ENCODE measurements around the gene CELA2B. TPM values are rescaled to one million over a fixed set of nuclear protein-coding genes. Genes with fewer than 3 reads are reported as not detected.
A peak's percentile ranks its signal among the peaks of the same experiment; 100 is the strongest.

CELA2B gene
- total RNA-seq, 1 donor = 0.36 TPM

DNA sequence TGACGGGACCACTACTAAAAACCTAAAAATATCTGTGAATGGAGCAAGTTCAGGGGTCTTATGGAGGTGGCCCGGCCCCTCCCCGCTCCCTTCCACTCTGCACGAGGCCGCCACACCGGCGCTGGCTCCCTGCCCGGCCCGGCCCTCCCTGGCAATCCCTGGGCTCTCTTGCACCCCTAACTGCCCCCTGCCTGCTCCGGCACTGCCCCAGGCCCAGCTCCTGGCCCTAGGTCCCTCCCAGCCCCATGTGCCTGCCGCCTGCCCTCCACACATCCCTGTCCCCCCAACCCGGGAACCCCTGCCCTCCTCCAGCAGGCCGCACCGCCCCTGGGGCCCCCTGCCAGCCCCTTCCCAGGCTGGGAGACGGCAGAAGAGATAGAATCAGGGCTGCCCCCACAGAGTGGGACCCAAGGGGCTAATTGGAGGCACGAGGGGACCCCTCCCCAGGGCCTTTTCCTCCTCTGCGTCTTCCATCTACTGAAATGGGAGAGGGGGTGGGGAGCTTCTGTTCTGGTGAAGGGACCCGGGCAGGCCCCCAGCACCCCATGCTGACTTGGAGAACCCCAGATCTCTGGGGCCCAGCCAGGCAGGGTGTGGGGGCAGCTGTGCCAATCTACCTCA is 47.0 kb upstream of the CELA2B start:
- Histone ChIP-seq H3K79me2 (ENCODE audit: insufficient read depth, low read length) (peaks cover 21% of the 10 kb centered on the region), H3K27me3 (ENCODE audit: insufficient read depth, low read length) (no peaks in the 10 kb centered on the region), H3K4me2 (ENCODE audit: insufficient read depth, low read length) (no peak overlapping the region), H3K27ac (ENCODE audit: low read depth, low read length) (peak overlapping the region; percentile 81), H4K20me1 (ENCODE audit: insufficient read depth, low read length) (peaks cover 17% of the 10 kb centered on the region), H2AFZ (ENCODE audit: low read length) (no peak overlapping the region), H3K9me3 (ENCODE audit: low read depth, low read length) (no peaks in the 10 kb centered on the region), H3K36me3 (ENCODE audit: insufficient read depth, low read length) (peaks cover 21% of the 10 kb centered on the region), H3K4me1 (ENCODE audit: insufficient read depth, low read length) (peaks cover 24% of the 10 kb centered on the region), H3K4me3 (ENCODE audit: insufficient read depth, low read length) (no peak overlapping the region)
- TF ChIP-seq CTCF (IDR thresholded peaks at IDR 0.05; ENCODE audit: extremely low read depth, low read depth, low read length) = no peak
- DNase-seq (ENCODE audit: insufficient read length, low spot score, missing footprints) = peak; percentile 51

DNA sequence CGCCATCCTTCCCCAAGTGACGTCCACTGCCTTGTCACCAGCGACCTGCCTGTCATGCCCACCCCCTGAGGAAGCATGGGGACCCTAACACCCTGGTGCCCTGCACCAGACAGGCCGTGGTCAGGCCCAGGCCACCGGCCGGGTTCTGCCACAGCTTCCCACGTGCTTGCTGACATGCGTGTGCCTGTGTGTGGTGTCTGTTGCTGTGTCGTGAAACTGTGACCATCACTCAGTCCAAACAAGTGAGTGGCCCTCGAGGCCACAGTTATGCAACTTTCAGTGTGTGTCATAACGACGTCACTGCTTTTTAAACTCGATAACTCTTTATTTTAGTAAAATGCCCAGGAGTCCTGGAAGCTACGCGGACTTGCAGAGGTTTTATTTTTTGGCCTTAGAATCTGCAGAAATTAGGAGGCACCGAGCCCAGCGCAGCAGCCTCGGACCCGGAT is 46.2 kb upstream of the CELA2B start:
- H3K4me1 ChIP-seq (ENCODE audit: insufficient read depth, low read length) = peaks cover 24% of the 10 kb centered on the region
- H3K9me3 ChIP-seq (ENCODE audit: low read depth, low read length) = no peaks in the 10 kb centered on the region
- peaks cover 9% of the 10 kb centered on the region for H4K20me1 ChIP-seq (ENCODE audit: insufficient read depth, low read length)
- no peak overlapping the region for H3K4me2 ChIP-seq (ENCODE audit: insufficient read depth, low read length)
- peak; percentile 92 for DNase-seq (ENCODE audit: insufficient read length, low spot score, missing footprints)
- H2AFZ ChIP-seq (ENCODE audit: low read length) = no peak overlapping the region
- H3K36me3 ChIP-seq (ENCODE audit: insufficient read depth, low read length) = peaks cover 21% of the 10 kb centered on the region
- no peak for TF ChIP-seq CTCF (IDR thresholded peaks at IDR 0.05; ENCODE audit: extremely low read depth, low read depth, low read length)
- H3K27me3 ChIP-seq (ENCODE audit: insufficient read depth, low read length) = no peaks in the 10 kb centered on the region
- peaks cover 13% of the 10 kb centered on the region for H3K79me2 ChIP-seq (ENCODE audit: insufficient read depth, low read length)
- H3K27ac ChIP-seq (ENCODE audit: low read depth, low read length) = peak overlapping the region; percentile 81
- H3K4me3 ChIP-seq (ENCODE audit: insufficient read depth, low read length) = no peak overlapping the region

DNA sequence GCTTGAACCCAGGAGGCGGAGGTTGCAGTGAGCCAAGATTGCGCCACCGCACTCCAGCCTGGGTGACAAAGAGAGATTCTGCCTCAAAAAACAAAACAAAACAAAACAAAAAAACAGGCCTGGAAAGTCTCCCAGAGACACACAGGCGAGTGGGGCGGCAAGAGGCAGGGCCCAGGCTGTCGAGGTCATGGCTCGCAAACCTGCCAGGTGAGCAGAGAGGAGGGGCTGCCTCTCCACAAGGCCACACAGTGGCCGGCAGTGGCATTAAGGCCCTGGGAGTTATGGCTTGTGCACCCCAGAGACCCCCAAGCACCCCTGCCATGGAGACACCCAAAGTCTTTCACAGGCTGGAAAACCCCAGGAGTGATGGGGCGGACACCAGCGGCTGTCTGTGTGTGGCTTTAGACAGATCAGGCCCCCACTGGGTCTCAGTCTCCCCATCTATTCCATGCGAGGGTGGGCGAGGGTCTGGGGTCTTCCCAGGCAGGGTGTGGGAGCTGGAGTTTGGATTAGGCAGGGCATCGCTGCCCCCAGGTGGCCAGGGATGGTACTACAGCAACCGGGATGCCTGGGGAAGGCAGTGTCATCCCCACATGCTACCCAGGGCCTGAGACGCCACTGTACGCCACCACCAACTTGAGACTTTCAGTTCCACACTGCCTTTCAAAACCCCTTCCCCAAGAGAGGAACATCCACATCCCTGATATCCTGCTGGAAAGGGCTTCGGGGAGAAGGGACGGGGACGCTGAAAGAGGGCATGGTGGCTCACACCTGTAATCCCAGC is 44.9 kb upstream of the CELA2B start:
- Histone ChIP-seq H3K9me3 (ENCODE audit: low read depth, low read length) (no peaks in the 10 kb centered on the region), H3K4me3 (ENCODE audit: insufficient read depth, low read length) (no peak overlapping the region), H3K4me1 (ENCODE audit: insufficient read depth, low read length) (peaks cover 24% of the 10 kb centered on the region), H2AFZ (ENCODE audit: low read length) (no peak overlapping the region), H3K4me2 (ENCODE audit: insufficient read depth, low read length) (no peak overlapping the region), H3K27me3 (ENCODE audit: insufficient read depth, low read length) (no peaks in the 10 kb centered on the region), H3K27ac (ENCODE audit: low read depth, low read length) (peak overlapping the region; percentile 60), H3K36me3 (ENCODE audit: insufficient read depth, low read length) (peaks cover 21% of the 10 kb centered on the region), H4K20me1 (ENCODE audit: insufficient read depth, low read length) (peaks cover 3% of the 10 kb centered on the region), H3K79me2 (ENCODE audit: insufficient read depth, low read length) (peaks cover 4% of the 10 kb centered on the region)
- TF ChIP-seq CTCF (IDR thresholded peaks at IDR 0.05; ENCODE audit: extremely low read depth, low read depth, low read length) = peak; percentile 90
- DNase-seq (ENCODE audit: insufficient read length, low spot score, missing footprints) = peak; percentile 97

DNA sequence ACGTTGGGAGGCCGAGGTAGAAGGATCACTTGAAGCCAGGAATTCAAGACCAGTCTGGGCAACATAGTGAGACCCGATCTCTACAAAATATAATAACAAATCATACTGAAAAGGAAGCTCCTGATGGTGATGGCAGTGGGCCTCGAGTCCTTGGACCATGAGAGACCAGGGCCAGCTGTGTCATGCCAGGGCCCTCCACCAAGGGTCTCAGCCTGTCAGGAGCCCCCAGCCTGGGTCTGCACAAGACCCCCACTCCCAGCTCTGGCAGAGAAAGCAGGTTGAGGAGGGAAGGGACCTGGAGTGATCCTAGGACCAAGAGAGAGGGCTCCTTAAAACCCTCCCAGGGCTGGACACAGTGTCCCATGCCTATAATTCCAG is 44.3 kb upstream of the CELA2B start:
- Histone ChIP-seq H3K27ac (ENCODE audit: low read depth, low read length) (peak overlapping the region; percentile 60), H3K4me2 (ENCODE audit: insufficient read depth, low read length) (no peak overlapping the region), H3K4me1 (ENCODE audit: insufficient read depth, low read length) (peaks cover 19% of the 10 kb centered on the region), H3K4me3 (ENCODE audit: insufficient read depth, low read length) (no peak overlapping the region), H3K27me3 (ENCODE audit: insufficient read depth, low read length) (no peaks in the 10 kb centered on the region), H3K79me2 (ENCODE audit: insufficient read depth, low read length) (no peaks in the 10 kb centered on the region), H3K9me3 (ENCODE audit: low read depth, low read length) (no peaks in the 10 kb centered on the region), H3K36me3 (ENCODE audit: insufficient read depth, low read length) (peaks cover 17% of the 10 kb centered on the region), H4K20me1 (ENCODE audit: insufficient read depth, low read length) (peaks cover 3% of the 10 kb centered on the region), H2AFZ (ENCODE audit: low read length) (no peak overlapping the region)
- peak; percentile 39 for DNase-seq (ENCODE audit: insufficient read length, low spot score, missing footprints)
- no peak for TF ChIP-seq CTCF (IDR thresholded peaks at IDR 0.05; ENCODE audit: extremely low read depth, low read depth, low read length)

Measured in osteoblast (primary cell).